Thymus (tissue), 11 donors: Measurements from ENCODE around the gene MRRF. TPM values are rescaled to one million over a fixed set of nuclear protein-coding genes. Genes with fewer than 3 reads are reported as not detected.

Source experiments
- DNase-seq, 9 donors: peaks; one replicate each; pipeline ENCODE4 v3.0.0-alpha.2; 2013; ENCODE audit warnings: low spot score in 9 of 9, low read depth in 6 of 9, missing footprints in 1 of 9
- H3K27ac ChIP-seq, 2 donors: one replicate each; pipeline ENCODE4 v1.5.1; 2013; ENCODE audit warnings: control low read depth in 1 of 2, low read depth in 1 of 2, low read length in 1 of 2, mild to moderate bottlenecking in 1 of 2, moderate library complexity in 1 of 2
- H3K27me3 ChIP-seq, 2 donors: one replicate each; pipeline ENCODE4 v1.5.1; 2013; ENCODE audit warnings: low read length in 1 of 2; ENCODE audit not compliant: control insufficient read depth in 2 of 2, insufficient read depth in 1 of 2
- H3K36me3 ChIP-seq, 2 donors: one replicate each; pipeline ENCODE4 v1.5.1; 2013; ENCODE audit warnings: low read length in 1 of 2, mild to moderate bottlenecking in 1 of 2, moderate library complexity in 1 of 2; ENCODE audit not compliant: control insufficient read depth in 2 of 2, insufficient read depth in 2 of 2
- H3K4me1 ChIP-seq, 2 donors: one replicate each; pipeline ENCODE4 v1.5.1; 2013; ENCODE audit warnings: low read length in 2 of 2; ENCODE audit not compliant: control insufficient read depth in 2 of 2, insufficient read depth in 2 of 2
- H3K4me3 ChIP-seq, 2 donors: one replicate each; pipeline ENCODE4 v1.5.1; 2013; ENCODE audit warnings: low read length in 2 of 2, control low read depth in 1 of 2, mild to moderate bottlenecking in 1 of 2
- H3K9me3 ChIP-seq, 2 donors: one replicate each; pipeline ENCODE4 v1.5.1; 2013; ENCODE audit warnings: low read length in 1 of 2, mild to moderate bottlenecking in 1 of 2; ENCODE audit not compliant: control insufficient read depth in 2 of 2, insufficient read depth in 1 of 2
- WGBS: extraction: QIAGEN DNeasy Blood & Tissue Kit; methylation state at CpG from one replicate; pipeline ENCODE4 v1.1.7; 2013; 5-methylcytosine and 5-hydroxymethylcytosine counted together
- polyA plus RNA-seq: library from polyadenylated mRNA; stranded (reverse); fragments of 200-250 nt; gene quantifications from one replicate; pipeline ENCODE4 v1.2.3, GENCODE V29; 2013
- total RNA-seq: library from RNA; stranded (reverse); fragments of 120-200 nt; gene quantifications from one replicate; pipeline ENCODE4 v1.2.4, GENCODE V29; 2013
- donor health status: healthy.

The MRRF gene
- total and polyA plus RNA-seq, 2 donors: 27.0 to 34.7 TPM

DNA sequence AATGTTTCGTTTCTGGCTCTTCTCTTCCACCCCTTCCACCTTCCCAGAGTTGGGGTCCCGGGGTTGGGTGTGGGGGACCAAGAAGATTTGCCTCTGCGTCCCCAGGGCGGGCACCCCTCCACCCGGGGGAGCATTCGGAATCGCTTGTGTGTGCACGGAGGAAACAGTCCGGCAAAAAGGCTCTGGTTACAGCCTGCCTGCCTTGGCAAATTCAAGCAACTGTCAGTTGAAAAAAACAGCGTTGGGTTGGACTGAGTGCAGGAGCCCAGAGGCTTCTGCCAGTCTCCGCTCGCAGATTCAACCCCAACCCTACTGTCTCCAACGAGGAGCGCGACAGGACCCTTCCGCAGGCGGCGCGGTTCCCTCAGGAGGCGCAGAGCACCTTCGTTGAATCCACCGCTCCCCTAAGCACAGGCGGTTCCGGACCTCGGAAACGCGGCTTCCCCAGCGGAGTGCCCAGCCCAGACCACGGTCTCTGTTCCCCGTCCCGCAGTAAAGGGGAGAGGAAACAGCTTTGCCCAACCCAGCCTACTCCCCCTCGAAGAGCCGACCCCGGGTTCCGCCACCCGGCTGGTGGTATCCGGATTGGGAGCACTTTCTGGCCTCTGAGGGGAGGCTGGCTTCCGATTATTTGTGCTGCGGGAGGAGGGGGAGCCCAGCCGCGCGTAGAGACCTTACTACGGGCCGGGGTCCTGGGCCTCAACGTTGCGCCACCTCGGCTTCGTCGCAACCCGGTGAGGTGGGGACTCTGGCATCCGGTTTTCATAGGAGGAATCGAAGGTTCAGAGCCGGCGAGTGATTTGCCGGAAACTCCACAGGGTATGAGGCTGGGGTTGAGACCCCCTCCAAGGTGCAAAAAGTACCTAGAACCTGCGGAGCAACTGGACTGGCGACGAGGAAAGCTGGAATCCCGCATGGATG, 45.5 kb upstream of the MRRF start:
- H3K27me3 ChIP-seq: peaks cover 75 to 95% of the 10 kb centered on the region in 2 donors
- peaks cover under 1 to 6% of the 10 kb centered on the region in 2 donors for H3K9me3 ChIP-seq
- WGBS: 1% methylated on average over 59 of the region's 59 CpGs
- DNase-seq: peak in 1 of 9 donors; percentile 24
- no peak overlapping the region for H3K27ac ChIP-seq
- H3K4me3 ChIP-seq: peak overlapping the region in 1 of 2 donors; percentile 8
- H3K4me1 ChIP-seq: peaks cover 0 to 32% of the 10 kb centered on the region in 2 donors
- no peaks in the 10 kb centered on the region for H3K36me3 ChIP-seq

DNA sequence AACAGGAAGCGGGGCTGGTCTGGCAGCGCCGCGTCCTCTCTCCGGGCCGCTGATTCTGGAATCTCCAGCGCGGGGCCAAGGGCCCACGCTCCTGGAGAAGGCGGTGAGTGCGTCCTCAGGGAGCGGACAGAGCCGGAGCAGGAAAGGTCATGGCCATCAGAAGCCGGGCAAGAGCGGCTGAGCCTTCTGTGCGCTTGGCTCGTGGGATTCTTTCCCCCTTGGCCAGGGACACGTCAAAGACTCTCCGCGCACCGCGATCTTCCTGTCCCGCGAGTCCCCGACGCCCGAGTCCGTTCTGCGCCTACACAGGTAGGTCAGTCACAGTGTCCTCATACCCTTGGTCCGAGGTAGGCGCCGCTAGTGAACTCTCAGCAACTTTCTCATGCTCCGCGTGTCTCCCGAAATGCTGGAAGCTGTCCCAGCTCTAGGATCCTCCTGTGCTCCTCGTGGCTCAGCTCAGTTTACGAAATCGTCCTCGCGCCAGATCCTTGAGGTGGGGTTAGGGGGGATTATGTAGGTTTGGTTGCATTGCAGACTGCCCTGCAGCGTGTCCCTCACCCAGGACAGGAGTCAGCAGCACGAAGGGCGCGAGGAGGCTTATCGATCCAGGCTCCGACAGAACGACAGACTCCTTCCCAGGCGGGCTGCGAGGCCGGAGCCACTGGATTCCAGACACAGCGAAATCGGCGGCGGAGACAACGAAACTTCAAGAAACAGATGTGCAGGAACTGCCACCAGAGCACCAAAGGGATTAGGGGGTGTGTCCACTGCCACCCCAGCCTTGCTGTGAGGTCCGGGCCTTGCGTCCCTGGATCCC, 44.6 kb upstream of the MRRF start:
- Histone ChIP-seq H3K4me3 (no peak overlapping the region), H3K27ac (no peak overlapping the region), H3K9me3 (peaks cover 0 to 6% of the 10 kb centered on the region in 2 donors), H3K36me3 (no peaks in the 10 kb centered on the region), H3K4me1 (peaks cover 0 to 29% of the 10 kb centered on the region in 2 donors), H3K27me3 (peaks cover 79 to 98% of the 10 kb centered on the region in 2 donors)
- peak in 1 of 9 donors; percentile 17 for DNase-seq
- WGBS: 34% methylated on average over 57 of the region's 57 CpGs

DNA sequence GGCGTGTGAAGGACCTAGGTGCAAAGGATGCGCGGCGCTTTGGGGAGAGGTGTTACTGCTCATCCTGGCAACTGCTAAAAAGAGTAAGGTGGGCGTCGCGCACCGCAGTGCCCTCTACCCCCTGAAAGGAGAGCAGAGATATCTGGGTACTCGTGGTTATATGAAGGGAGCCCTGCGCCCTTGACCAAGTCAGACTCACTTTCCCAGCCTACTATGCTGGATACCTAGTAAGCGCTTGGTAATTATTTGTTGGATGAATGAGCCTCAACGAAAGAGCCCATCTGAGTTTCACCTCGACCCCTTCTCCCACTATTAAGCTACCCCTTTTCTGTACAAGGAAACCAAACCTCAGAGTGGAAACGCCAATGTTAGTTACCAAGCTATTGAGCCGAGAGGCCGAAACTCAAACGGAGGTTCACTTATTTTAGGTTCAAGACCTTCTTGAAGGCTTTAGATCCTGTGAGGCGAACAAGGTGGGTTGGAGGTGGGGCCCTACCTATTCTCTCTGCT, 44.0 kb upstream of the MRRF start:
- no peak for DNase-seq
- WGBS: 55% methylated on average over 18 of the region's 18 CpGs
- Histone ChIP-seq H3K27ac (no peak overlapping the region), H3K36me3 (no peaks in the 10 kb centered on the region), H3K4me1 (peaks cover 0 to 29% of the 10 kb centered on the region in 2 donors), H3K27me3 (peaks cover 79 to 100% of the 10 kb centered on the region in 2 donors), H3K4me3 (no peak overlapping the region), H3K9me3 (peaks cover 0 to 6% of the 10 kb centered on the region in 2 donors)

DNA sequence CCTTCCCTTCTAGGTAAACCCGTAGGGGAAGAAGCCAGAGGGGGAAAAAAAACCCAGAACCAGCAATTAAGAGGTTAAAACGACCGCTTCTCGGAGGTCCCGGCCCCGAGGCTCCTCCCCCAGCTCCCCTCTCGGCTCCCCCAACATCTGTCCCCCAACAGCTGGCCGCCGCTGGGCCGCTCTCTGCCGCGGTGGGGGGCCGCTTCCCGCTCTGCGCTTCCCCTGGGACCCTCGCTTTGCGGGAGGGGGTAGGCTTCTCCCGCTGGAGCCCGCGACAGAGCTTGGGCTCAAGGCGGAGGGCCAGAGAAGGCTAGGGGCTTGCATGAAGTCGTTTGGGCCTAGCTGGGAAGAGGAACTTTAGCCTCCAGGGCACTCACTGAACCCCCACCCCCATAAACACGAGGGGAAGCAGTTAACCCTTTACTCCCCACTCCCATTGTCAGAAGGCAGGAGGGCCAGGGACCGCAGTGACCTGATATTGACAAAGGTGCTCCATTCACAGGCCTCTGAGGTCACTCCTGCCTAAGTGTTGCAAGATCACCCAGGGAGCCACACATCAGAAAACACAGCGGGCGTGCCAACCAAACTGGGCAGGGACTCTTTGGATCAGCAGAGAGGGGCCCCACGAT, 43.4 kb upstream of the MRRF start:
- WGBS: 29% methylated on average over 27 of the region's 27 CpGs
- H3K4me3 ChIP-seq: no peak overlapping the region
- H3K27me3 ChIP-seq: peaks cover 79 to 100% of the 10 kb centered on the region in 2 donors
- no peaks in the 10 kb centered on the region for H3K36me3 ChIP-seq
- H3K27ac ChIP-seq: no peak overlapping the region
- peaks cover 0 to 6% of the 10 kb centered on the region in 2 donors for H3K9me3 ChIP-seq
- no peak for DNase-seq
- peaks cover 0 to 29% of the 10 kb centered on the region in 2 donors for H3K4me1 ChIP-seq

DNA sequence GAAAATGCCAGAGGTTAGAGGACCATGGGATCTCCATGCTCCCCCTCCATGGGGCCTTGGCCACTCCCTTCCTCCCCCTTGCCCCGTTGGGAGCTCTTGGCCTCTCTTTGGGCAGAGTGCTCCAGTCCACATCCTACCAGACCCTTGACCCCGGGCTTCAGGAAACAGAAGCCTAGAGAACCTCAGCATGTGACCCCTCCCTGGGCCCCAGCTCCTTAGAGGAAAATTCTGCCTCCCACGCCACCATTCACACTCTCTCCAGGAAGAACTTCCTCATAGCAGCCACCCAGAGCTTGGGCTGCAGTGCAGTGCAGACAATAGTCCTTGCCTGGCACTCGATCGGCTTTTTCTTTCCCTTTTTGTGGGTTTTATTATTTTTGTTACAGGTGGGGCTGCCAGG, 41.9 kb upstream of the MRRF start:
- H3K27me3 ChIP-seq: peaks cover 79 to 100% of the 10 kb centered on the region in 2 donors

DNA sequence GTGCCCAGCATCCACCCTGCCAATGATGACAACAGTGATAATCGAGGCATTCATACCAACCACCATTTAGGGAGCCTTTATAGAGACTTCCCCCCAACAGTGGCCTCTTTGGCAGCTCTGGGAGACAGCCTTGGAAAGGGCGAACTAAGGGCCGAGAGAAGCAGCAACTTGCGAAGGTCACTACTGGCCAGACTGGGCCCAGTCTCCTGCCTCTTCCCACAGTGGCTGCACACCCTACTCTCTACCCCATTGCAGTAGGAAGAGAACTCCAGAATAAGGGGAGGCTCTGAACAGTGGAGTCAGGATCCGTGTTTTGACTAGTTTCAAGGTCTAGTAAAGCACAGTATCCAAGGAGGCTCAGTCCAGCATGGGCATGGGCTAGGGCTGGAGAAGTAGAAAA, 41.2 kb upstream of the MRRF start:
- no peak for DNase-seq
- H3K4me3 ChIP-seq: no peak overlapping the region
- peaks cover 2 to 6% of the 10 kb centered on the region in 2 donors for H3K9me3 ChIP-seq
- WGBS: 96% methylated on average over 5 of the region's 5 CpGs
- peaks cover 82 to 100% of the 10 kb centered on the region in 2 donors for H3K27me3 ChIP-seq
- H3K4me1 ChIP-seq: peaks cover 0 to 27% of the 10 kb centered on the region in 2 donors
- no peaks in the 10 kb centered on the region for H3K36me3 ChIP-seq
- H3K27ac ChIP-seq: no peak overlapping the region

More for the DNA sequence above, 41.9 kb upstream of the MRRF start:
- 20% methylated on average over 5 of the region's 5 CpGs for WGBS
- DNase-seq: no peak
- peaks cover 0 to 29% of the 10 kb centered on the region in 2 donors for H3K4me1 ChIP-seq
- peaks cover 2 to 6% of the 10 kb centered on the region in 2 donors for H3K9me3 ChIP-seq
- no peak overlapping the region for H3K27ac ChIP-seq
- no peaks in the 10 kb centered on the region for H3K36me3 ChIP-seq
- no peak overlapping the region for H3K4me3 ChIP-seq

DNA sequence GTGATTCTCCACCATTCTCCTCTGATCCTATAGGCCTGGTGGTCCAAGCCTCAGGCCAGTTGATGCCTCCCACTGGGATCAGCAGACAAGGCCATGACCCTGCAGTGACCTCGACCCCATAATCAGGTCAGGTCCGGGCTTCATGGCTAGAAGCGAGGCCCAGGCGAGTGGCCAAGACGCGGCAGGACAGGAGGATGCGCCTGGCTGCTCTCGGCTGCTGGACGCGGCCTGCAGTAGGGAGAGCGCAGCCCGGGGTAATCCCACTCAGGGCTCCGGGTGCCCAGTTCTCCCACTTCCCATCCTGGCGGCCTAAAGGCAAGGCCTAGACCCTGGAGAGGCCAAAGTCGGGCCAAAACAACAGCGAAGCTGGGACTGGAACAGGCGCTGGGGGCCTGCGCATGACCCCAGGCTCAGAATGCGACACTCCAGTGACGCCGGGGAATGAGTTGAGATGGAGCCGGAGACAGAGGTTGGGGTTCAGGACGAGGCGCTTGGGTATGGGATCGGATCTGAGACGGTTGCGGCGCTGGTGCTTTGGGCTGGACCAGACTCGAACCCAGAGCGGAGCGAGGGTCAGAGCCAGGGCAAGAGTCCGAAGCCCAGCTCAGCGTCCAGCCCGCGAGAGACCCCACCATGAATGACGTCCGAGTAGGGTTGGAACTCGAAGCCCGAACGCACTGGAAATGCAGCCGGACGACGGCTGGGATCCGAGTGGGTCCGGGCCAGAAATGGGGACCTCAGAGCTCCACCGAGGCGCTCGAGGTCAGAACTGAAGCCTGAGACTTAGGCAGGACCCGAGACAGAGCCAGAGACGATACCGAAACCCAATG, 39.2 kb upstream of the MRRF start:
- Histone ChIP-seq H3K27ac (no peak overlapping the region), H3K9me3 (peaks cover 0 to 2% of the 10 kb centered on the region in 2 donors), H3K4me1 (peaks cover 0 to 7% of the 10 kb centered on the region in 2 donors), H3K36me3 (no peaks in the 10 kb centered on the region), H3K27me3 (peaks cover 85 to 100% of the 10 kb centered on the region in 2 donors), H3K4me3 (peak overlapping the region in 1 of 2 donors; percentile 11)
- WGBS: 61% methylated on average over 51 of the region's 51 CpGs
- no peak for DNase-seq
